Fibroblast of mammary gland (primary cell): ENCODE measurements around the gene LRMDA.

Source experiments
- DNase-seq: peaks from one replicate; pipeline ENCODE4 v3.0.0-alpha.2; 2010; ENCODE audit warnings: low read depth
- H3K4me3 ChIP-seq: 2 replicates; pipeline ENCODE4 v1.5.1; 2011; ENCODE audit warnings: low read depth, mild to moderate bottlenecking, low read length, moderate library complexity; ENCODE audit not compliant: control insufficient read depth
- TF ChIP-seq, protein P1 (sequence below): conservative IDR thresholded peaks from 2 replicates; pipeline ENCODE4 v1.5.1; 2011; ENCODE audit warnings: low read depth, low read length, inconsistent platforms; ENCODE audit not compliant: control insufficient read depth, insufficient read depth

Gene LRMDA

DNA sequence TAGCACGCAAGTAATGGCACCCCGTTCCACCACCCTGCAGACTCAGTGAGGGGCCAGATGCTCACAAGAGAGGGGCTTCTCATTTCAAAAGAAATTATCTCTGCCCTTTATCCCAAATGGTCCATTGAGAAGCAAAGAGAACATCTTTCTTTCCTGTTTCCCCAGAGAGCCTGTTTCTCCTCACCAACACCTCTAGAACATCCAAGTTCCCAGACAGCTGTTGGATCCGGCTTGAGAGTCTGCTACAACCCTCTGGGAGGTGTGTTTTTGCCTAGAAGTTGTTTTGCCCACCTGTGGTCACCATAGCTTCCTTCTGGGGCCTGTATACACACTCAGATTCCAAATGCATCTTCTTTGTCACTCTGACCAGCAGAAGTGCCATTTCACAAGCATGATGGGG lies 637.4 kb downstream of the LRMDA start:
- TF ChIP-seq, protein P1, sequence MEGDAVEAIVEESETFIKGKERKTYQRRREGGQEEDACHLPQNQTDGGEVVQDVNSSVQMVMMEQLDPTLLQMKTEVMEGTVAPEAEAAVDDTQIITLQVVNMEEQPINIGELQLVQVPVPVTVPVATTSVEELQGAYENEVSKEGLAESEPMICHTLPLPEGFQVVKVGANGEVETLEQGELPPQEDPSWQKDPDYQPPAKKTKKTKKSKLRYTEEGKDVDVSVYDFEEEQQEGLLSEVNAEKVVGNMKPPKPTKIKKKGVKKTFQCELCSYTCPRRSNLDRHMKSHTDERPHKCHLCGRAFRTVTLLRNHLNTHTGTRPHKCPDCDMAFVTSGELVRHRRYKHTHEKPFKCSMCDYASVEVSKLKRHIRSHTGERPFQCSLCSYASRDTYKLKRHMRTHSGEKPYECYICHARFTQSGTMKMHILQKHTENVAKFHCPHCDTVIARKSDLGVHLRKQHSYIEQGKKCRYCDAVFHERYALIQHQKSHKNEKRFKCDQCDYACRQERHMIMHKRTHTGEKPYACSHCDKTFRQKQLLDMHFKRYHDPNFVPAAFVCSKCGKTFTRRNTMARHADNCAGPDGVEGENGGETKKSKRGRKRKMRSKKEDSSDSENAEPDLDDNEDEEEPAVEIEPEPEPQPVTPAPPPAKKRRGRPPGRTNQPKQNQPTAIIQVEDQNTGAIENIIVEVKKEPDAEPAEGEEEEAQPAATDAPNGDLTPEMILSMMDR: no peak
- DNase-seq: no peak
- no peak overlapping the region for H3K4me3 ChIP-seq

DNA sequence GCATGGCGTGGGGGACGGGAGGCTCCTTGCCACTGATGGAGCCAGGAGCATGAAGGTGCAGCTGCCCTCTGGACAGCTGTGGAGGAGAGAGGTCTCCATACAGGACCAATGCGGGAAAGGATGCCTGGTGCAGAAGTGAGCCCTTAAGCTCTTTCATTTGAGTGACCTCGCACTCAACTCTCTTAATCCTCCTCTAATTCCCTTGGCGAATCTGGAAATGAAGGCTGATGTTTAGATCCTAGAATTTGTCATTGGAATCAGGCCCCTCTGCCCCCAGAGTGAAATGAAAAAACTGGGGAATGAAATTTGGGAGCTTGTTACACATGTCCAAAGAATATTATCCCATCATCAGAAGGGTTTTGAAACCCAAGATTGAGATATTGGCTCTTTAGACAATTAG lies 639.5 kb downstream of the LRMDA start:
- H3K4me3 ChIP-seq: no peak overlapping the region
- TF ChIP-seq, protein P1: no peak
- DNase-seq: no peak

DNA sequence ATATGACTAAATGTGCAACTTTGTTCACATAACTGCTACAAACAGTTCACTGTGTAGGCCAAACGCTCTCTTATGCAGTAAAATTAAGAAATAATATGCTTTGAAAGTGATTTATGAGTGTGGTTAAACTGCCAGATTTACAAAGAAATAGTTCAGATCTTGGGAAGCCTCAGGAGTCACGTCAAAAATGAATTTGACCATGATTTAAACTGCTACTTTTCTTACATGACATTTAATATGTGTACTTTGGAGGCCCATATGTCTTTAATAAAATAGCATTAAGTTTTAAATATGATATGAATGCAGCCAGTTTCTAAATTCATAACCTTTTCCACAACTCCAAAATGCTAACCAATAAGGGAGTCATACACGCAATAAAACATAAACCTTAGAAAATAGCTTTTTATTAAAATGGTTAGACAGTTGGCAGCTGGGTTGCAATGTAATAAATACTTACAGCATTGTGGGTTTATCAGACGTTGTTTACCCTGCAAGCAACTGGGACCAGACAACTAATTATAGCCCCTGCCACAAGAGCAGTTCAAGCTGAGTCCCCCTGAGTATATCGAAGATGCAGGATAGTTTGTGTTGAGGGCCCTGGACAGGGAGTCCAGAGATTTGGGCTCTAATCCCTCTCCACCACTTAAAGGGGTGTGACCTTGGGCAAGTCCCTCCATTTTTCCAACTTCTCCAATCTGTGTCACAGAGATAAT lies 640.4 kb downstream of the LRMDA start:
- no peak overlapping the region for H3K4me3 ChIP-seq
- peak; percentile 36 for DNase-seq
- TF ChIP-seq, protein P1: no peak

DNA sequence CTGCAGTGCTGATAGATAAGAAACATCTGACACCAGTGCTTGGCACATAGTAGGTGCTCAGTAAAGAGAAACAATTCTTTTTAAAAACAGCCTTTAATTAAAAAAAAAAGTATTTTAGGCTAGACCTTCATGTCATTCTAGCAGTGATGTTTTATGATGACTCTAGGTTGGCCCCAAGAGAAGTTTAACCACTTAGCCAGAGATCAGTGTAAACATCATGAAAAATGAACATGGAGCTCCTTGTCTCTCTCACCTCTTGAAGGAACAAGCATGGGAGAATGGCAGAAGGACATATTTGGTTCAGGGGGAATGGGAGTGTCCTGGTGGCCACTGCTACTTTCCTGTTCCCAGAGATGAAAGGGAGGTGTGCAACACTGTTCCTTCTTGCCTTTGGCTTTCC lies 641.0 kb downstream of the LRMDA start:
- DNase-seq: no peak
- TF ChIP-seq, protein P1: no peak
- H3K4me3 ChIP-seq: no peak overlapping the region

DNA sequence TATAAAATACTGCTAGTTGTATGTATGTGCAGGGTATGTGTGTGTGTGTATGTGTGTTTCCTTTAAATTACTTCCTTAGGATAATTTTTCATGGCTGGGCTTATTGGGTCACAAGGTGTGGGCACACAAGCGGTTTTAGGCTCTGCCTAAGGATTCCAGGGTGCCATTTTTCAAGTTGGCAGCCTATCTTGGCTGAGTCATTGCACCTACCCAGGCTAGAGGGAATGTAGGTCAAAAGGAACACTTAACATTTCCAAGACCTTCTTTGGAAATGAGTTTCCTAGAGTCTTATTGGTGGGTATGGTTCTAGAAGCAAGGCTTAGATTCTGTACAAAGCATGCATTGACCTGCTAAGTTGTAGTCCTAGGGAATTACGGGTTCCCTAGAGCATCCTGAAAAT lies 642.1 kb downstream of the LRMDA start:
- TF ChIP-seq, protein P1: no peak
- H3K4me3 ChIP-seq: no peak overlapping the region
- no peak for DNase-seq

DNA sequence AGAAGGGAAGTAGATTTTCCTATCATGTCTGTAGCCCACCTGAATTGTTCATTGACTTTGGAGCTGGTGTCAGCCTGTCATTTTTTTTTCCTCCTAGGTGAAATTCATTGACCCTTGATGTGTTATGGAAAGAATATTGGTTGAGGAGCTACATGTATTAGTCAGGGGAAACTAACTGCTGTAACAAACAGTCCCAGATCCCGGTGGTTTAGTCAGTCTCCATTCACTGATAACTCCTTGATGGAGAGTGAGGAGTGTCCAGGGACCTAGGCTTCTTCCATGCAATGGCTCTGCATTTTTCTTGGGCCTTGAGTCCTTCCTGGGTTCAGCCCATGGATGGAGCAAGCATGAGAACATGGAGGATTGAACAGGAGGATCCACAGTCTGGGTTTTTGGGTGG lies 643.2 kb downstream of the LRMDA start:
- TF ChIP-seq, protein P1: no peak
- no peak for DNase-seq

DNA sequence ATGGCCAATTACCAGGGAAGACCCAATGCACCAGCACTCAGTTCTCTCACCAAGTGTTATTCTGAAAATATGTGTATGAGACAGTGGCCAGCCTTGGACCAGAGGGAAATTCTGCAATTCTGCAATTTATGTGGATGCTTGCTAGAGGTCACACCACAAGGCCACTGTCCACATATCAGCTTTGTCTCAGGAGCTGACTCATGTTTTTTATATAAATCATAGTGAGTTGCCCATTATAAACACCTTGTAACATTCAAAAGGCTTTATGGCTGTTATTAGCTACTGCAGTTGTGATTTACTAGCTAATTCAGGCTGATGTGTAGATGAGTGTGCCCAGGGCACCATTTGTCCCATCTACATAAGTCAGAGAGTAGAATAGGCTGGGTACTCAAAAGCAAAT lies 649.0 kb downstream of the LRMDA start:
- peak; percentile 85 for DNase-seq
- no peak overlapping the region for H3K4me3 ChIP-seq
- TF ChIP-seq, protein P1: no peak

More for the DNA sequence above, 643.2 kb downstream of the LRMDA start:
- H3K4me3 ChIP-seq: no peak overlapping the region
